NB4 (cell line): ENCODE measurements around the gene PUM1.

Experiments used
- DNase-seq: peaks from one replicate; pipeline ENCODE4 v3.0.0; 2010; ENCODE audit warnings: low read depth
- H3K4me3 ChIP-seq: one replicate; pipeline ENCODE4 v1.5.1; 2011; ENCODE audit warnings: mild to moderate bottlenecking, low read depth, low read length, moderate library complexity
- MYC ChIP-seq: IDR thresholded peaks from 2 replicates; pipeline ENCODE4 v1.6.1; 2011; ENCODE audit warnings: low read depth, low read length
- POLR2A ChIP-seq: IDR thresholded peaks from 2 replicates; pipeline ENCODE4 v1.6.1; 2011; ENCODE audit warnings: mild to moderate bottlenecking; ENCODE audit not compliant: insufficient read length; ENCODE audit errors: extremely low read depth
- TF ChIP-seq, protein P1 (sequence below): IDR thresholded peaks from one replicate; pipeline ENCODE4 v1.5.1; 2012; ENCODE audit warnings: low read depth, low read length
- TF ChIP-seq, protein P2 (sequence below): IDR thresholded peaks from 2 replicates; pipeline ENCODE4 v1.6.1; 2011; ENCODE audit warnings: low read depth, low read length

Gene PUM1

DNA sequence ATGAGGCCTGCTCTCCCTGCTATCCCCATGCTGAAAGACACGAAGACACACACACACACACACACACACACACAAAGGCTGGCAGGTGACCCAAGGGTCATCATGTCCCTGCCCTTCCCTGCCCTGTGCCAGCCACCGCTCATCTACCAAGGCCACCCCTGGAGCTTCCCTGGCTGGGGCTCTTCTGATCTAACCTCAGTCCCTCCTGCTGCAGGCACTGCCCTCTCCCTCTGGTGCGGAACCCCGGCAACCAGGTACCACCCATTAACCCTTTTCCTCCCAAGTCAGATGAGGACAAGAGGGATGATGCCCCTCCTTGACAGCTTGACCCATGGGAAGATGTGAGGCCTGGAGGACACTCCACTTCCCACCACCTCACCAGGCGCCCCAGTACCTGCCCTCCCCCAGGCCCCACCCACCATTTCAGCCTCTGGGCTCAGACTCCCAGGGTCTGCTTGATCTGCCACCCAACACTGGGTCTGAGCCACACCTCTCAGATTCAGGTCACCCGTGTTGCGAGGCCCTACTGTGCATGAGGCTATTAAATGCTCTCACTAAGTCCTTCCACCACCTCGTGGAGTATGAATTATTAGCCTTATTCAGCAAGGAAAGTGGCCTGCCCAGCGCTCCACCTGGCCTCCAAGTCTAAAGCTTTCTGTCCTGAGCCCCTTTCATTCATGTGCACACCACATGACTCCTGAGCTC is 159.4 kb downstream of the PUM1 start:
- H3K4me3 ChIP-seq = no peak overlapping the region
- TF ChIP-seq, protein P1, sequence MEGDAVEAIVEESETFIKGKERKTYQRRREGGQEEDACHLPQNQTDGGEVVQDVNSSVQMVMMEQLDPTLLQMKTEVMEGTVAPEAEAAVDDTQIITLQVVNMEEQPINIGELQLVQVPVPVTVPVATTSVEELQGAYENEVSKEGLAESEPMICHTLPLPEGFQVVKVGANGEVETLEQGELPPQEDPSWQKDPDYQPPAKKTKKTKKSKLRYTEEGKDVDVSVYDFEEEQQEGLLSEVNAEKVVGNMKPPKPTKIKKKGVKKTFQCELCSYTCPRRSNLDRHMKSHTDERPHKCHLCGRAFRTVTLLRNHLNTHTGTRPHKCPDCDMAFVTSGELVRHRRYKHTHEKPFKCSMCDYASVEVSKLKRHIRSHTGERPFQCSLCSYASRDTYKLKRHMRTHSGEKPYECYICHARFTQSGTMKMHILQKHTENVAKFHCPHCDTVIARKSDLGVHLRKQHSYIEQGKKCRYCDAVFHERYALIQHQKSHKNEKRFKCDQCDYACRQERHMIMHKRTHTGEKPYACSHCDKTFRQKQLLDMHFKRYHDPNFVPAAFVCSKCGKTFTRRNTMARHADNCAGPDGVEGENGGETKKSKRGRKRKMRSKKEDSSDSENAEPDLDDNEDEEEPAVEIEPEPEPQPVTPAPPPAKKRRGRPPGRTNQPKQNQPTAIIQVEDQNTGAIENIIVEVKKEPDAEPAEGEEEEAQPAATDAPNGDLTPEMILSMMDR = no peak
- TF ChIP-seq POLR2A = no peak
- no peak for TF ChIP-seq MYC
- TF ChIP-seq, protein P2, sequence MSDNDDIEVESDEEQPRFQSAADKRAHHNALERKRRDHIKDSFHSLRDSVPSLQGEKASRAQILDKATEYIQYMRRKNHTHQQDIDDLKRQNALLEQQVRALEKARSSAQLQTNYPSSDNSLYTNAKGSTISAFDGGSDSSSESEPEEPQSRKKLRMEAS = no peak
- DNase-seq = no peak

- TF ChIP-seq POLR2A (no peak), MYC (no peak)
- TF ChIP-seq, protein P1 = no peak
- TF ChIP-seq, protein P2 = no peak
- no peak for DNase-seq
- no peak overlapping the region for H3K4me3 ChIP-seq
These were observed 160.1 kb downstream of the PUM1 start for GRCh38 chr1:30905403-30905802.

DNA sequence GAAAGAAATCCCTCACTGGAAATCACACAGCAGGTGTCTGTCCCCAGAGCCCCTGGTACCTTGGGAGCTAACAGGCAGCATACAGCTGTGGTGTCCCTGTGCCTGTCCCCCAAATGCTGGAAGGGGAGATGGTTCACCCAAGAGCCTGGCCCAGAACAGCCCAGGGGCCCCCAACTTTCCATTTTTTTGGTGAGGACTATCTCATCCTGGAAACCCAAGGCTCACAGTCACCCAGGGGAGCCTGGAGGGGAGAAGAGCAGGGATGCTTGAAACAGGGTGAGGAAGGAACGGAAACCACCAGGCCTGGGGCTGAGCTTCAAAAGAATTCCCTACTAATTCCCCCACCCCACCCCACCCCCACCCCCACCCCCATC is 160.6 kb downstream of the PUM1 start:
- no peak for DNase-seq
- TF ChIP-seq, protein P2 = no peak
- TF ChIP-seq, protein P1 = no peak
- TF ChIP-seq MYC (no peak), POLR2A (no peak)
- no peak overlapping the region for H3K4me3 ChIP-seq

DNA sequence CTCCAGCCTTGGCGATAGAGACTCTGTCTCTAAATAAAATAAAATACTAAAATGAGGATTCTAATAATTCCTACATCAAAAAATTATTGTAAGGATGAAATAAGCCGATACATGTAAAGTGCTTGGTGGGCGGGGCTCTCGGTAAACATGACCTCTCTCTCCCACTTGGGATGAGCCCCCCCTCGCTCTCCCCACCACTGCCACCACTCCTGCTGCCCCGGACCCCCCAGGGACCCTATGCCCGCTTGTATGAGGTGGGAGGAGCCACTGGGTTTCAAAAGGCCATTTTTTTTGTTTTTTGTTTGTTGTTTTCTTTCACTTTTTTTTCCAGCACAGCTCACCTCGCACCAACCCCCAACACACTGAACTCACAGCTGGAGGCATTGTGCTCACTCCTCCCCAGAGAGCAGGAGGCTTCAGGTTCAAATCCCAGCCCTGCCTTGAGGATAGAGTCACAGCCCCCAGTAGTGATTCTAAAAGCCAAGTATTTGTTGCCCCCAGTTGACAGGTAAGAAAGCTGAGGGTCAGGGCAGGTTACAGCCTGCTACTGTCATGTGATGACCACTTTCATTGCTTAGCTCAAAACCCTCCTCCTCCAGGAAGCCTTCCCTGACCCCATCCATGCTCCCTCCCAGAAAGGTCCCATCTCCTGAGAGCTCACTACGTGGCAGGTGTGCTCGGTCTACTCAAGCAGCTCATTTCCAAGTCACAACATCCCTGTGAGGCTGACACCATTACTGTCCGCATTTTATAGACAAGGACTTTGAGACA is 161.1 kb downstream of the PUM1 start:
- H3K4me3 ChIP-seq = no peak overlapping the region
- TF ChIP-seq POLR2A (no peak), MYC (no peak)
- TF ChIP-seq, protein P1 = no peak
- TF ChIP-seq, protein P2 = no peak
- no peak for DNase-seq

- H3K4me3 ChIP-seq = no peak overlapping the region
- TF ChIP-seq POLR2A = no peak
- DNase-seq = peak; percentile 33
These were observed 162.0 kb downstream of the PUM1 start for GRCh38 chr1:30903343-30904034.
